OCI-LY7 (cell line): Measurements from ENCODE around the gene PLXNB2. TPM values are rescaled to one million over a fixed set of nuclear protein-coding genes. Genes with fewer than 3 reads are reported as not detected.
A peak's percentile ranks its signal among the peaks of the same experiment; 100 is the strongest.

Experiments used
- BruUV-seq: library from RNA; stranded (reverse); fragments of 400-500 nt; replicated peaks from 2 replicates; lab custom pipeline; 2021; lab: Mats Ljungman, UMichigan
- CTCF ChIA-PET: fragments of 300-600 bp; sonication (Branson Sonifier 250); formaldehyde crosslinking; loops from one replicate; lab custom pipeline; 2022; ENCODE audit warnings: antibody characterized with exemption; ENCODE audit not compliant: unreplicated experiment; lab: Charles Lee
- POLR2A ChIA-PET: fragments of 300-600 bp; sonication (Branson Sonifier 250); formaldehyde crosslinking; loops from one replicate; lab custom pipeline; 2022; ENCODE audit warnings: antibody characterized with exemption; lab: Charles Lee
- DNase-seq: peaks from one replicate; pipeline ENCODE4 v3.0.0-alpha.2; 2015; ENCODE audit warnings: low spot score
- H2AFZ ChIP-seq: fragments of 200-600 bp; sonication (generic), shearing (Covaris generic); 2 replicates; pipeline ENCODE4 v1.6.1; 2014; ENCODE audit warnings: mild to moderate bottlenecking, antibody characterized with exemption, low read length, moderate library complexity
- H3K27ac ChIP-seq: fragments of 200-600 bp; sonication (generic); 2 replicates; pipeline ENCODE4 v1.5.1; 2014; ENCODE audit warnings: mixed run types, low read depth, mild to moderate bottlenecking, moderate library complexity, low read length, inconsistent platforms; ENCODE audit not compliant: poor library complexity, severe bottlenecking
- H3K36me3 ChIP-seq: fragments of 200-600 bp; sonication (generic); 2 replicates; pipeline ENCODE4 v1.6.1; 2014; ENCODE audit warnings: mild to moderate bottlenecking, antibody characterized with exemption, low read length, moderate library complexity, mixed read lengths; ENCODE audit not compliant: insufficient read depth
- H3K4me1 ChIP-seq: fragments of 200-600 bp; sonication (generic); 2 replicates; pipeline ENCODE4 v1.5.1; 2014; ENCODE audit warnings: mild to moderate bottlenecking, low read length; ENCODE audit not compliant: insufficient read depth, poor library complexity, severe bottlenecking
- H3K4me2 ChIP-seq: fragments of 200-600 bp; sonication (generic); 2 replicates; pipeline ENCODE4 v1.6.1; 2014; ENCODE audit warnings: mild to moderate bottlenecking, low read length
- H3K4me3 ChIP-seq: fragments of 200-600 bp; sonication (generic); 2 replicates; pipeline ENCODE4 v1.5.1; 2014; ENCODE audit warnings: mild to moderate bottlenecking, low read depth, low read length; ENCODE audit not compliant: poor library complexity, severe bottlenecking
- H3K79me2 ChIP-seq: fragments of 200-600 bp; sonication (generic); 2 replicates; pipeline ENCODE4 v1.6.1; 2016; ENCODE audit warnings: low read depth, mild to moderate bottlenecking, low read length, moderate library complexity, mixed read lengths; ENCODE audit not compliant: insufficient read depth
- H3K9me2 ChIP-seq: fragments of 200-600 bp; sonication (generic); 2 replicates; pipeline ENCODE4 v1.6.1; 2016; ENCODE audit warnings: mild to moderate bottlenecking, low read length, mixed read lengths; ENCODE audit not compliant: insufficient read depth
- H3K9me3 ChIP-seq: fragments of 200-600 bp; sonication (generic); 2 replicates; pipeline ENCODE4 v1.6.1; 2014; ENCODE audit warnings: mild to moderate bottlenecking, mixed run types, low read length, mixed read lengths
- H4K20me1 ChIP-seq: fragments of 200-600 bp; sonication (generic); 2 replicates; pipeline ENCODE4 v1.6.1; 2014; ENCODE audit warnings: mild to moderate bottlenecking, antibody characterized with exemption, low read length, moderate library complexity, mixed read lengths; ENCODE audit not compliant: insufficient read depth
- CTCF ChIP-seq: fragments of 200-600 bp; sonication (generic); conservative IDR thresholded peaks from 2 replicates; pipeline ENCODE4 v1.5.1; 2014; ENCODE audit warnings: mild to moderate bottlenecking, antibody characterized with exemption, low read length, moderate library complexity, mixed read lengths
- EZH2phosphoT487 ChIP-seq: fragments of 200-600 bp; sonication (generic); IDR thresholded peaks from 2 replicates; pipeline ENCODE4 v1.6.1; 2018; ENCODE audit warnings: low read depth, borderline replicate concordance, mild to moderate bottlenecking, mixed run types, antibody characterized with exemption, low read length, moderate library complexity, mixed read lengths
- intact Hi-C: fragments of 100-400 bp; cut with micrococcal nuclease; formaldehyde crosslinking; loops from one replicate; pipeline ENCODE4 v1.10.0; 2022; ENCODE audit not compliant: unreplicated experiment
- total RNA-seq, 2 experiments: library from RNA; depleted of rRNA in 1 of 2; stranded (reverse); fragments of >200 nt in 1 of 2; shearing (Covaris generic) in 1 of 2; gene quantifications; 2 replicates each; pipeline ENCODE4 v1.2.3, GENCODE V29; 2014 to 2022

The PLXNB2 gene
- total RNA-seq, 2 experiments from 2014 or later, result 10.7 to 39.2 TPM

DNA sequence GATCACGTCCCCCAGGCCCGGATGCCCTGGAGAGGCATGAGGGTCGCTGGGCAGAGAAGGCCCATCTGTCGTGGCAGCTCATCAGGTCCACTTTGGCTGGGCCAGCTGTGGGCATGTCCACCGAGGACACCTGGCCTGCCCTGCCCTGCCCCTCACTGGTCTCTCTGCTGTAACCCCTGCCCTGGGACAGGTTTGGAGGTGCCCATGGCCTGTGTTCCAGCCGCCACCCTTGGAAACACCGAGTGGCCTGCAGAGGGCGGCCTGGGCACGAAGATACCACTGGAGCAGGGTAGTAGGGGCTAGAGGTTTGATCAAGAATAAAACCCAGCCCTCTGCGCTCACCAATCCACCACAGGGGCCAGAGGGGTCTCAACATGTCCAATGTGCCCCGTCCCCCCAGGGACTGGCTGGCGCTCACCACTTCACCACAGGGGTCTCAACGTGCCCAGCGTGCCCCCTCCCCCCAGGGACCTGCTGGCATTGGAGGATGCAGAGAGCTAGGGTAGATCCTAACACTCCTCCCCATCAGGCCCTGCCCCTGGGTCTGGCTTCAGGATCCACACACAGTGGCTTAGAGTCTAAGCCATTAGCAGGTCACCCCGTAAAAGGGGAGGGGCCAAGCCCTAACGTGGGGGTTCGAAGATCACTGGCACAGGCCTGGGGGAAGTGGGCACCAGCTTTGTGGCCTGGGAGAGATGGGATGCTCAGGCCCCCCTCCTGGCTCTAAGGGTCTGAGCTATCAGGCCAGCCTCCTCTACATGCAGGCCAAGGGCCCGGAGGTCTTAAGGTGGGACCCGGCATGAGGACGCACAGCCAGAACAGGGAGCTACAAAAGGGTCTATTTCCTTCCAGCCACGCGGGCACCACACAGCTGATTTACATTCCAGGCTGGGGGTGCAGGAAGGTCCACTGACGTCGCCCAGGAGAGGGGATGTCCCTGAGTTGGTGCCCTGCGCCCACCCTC, 55.1 kb downstream of the PLXNB2 start:
- no peaks in the 10 kb centered on the region for H3K9me3 ChIP-seq
- no peaks in the 10 kb centered on the region for H3K79me2 ChIP-seq
- 0 out of 2 replicates have a peak overlapping the region, but pooled peaks have one; percentile 94 for H3K4me2 ChIP-seq
- H4K20me1 ChIP-seq, result no peaks in the 10 kb centered on the region
- no peak overlapping the region for H3K4me3 ChIP-seq
- H3K27ac ChIP-seq, result peak overlapping the region; percentile 62
- no peak overlapping the region for H2AFZ ChIP-seq
- DNase-seq, result peak; percentile 68
- intact Hi-C loops, result loop anchor here (5.0 kb wide), 3 partner anchors 90 to 370 kb away; partner anchors contain the start of genes CHKB and PPP6R2
- no TSS peak for BruUV-seq
- ChIA-PET CTCF (interaction anchor here (0.7 to 1.0 kb wide), 4 partner anchors 28 to 273 kb away, joined by 3 to 6 read pairs (median 4); partner anchors contain the start of gene SCO2), POLR2A (interaction anchor here (1.2 kb wide), 1 partner anchor 65 kb away, joined by 3 read pairs; no protein-coding TSS in a partner anchor)
- peaks cover 31% of the 10 kb centered on the region for H3K36me3 ChIP-seq
- peaks cover 37% of the 10 kb centered on the region for H3K4me1 ChIP-seq
- TF ChIP-seq EZH2phosphoT487 (no peak), CTCF (peak; percentile 79)
- no peaks in the 10 kb centered on the region for H3K9me2 ChIP-seq

DNA sequence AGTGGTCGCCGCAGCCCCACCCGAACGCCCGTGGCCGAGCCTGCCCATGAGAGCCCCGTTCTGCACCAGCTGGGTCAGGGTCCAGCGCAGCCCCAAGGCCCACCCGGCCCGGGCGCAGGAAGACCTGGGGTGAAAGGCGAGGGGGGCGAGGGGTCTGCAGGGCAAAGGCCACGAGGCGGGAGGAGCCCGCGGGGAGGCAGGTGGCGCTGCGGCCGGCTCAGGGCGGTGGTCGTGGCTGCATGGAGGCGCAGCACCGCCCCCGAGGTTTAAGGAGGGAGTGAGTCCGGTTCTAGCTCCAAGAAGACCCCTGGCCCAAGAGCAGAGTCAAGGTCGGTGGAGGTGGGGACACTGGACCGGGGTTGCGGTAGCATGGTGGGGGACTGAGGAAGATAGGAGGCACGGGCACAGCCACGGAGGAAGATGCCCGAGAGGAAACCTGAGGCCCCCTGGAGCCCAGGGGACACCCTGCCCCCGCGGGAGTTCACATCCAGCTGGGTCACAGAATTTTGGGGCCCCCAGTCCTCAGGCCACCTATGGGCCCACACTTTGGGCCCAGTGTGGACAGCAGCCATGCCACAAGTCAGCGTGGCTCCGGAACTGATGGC, 55.9 kb downstream of the PLXNB2 start:
- POLR2A ChIA-PET, result interaction anchor here (1.2 kb wide), 2 partner anchors 10 to 66 kb away, joined by 3 to 5 read pairs; partner anchors contain the start of gene MAPK12

More for the DNA sequence above, 55.9 kb downstream of the PLXNB2 start:
- Histone ChIP-seq H3K4me2 (peak overlapping the region; percentile 94), H3K4me3 (peak overlapping the region; percentile 81), H3K4me1 (peaks cover 41% of the 10 kb centered on the region), H3K79me2 (peaks cover under 1% of the 10 kb centered on the region; the same call in 1 of the 2 replicates), H3K36me3 (peaks cover 31% of the 10 kb centered on the region), H2AFZ (no peak overlapping the region), H3K27ac (peak overlapping the region; percentile 62), H4K20me1 (no peaks in the 10 kb centered on the region), H3K9me3 (no peaks in the 10 kb centered on the region), H3K9me2 (no peaks in the 10 kb centered on the region)
- DNase-seq, result no peak
- intact Hi-C loops, result loop anchor here (5.0 kb wide), 3 partner anchors 91 to 371 kb away; partner anchors contain the start of genes CHKB and PPP6R2
- CTCF ChIA-PET, result no interaction called here
- BruUV-seq, result no TSS peak
- TF ChIP-seq CTCF (no peak), EZH2phosphoT487 (no peak)
